Liver (tissue), 9 donors: ENCODE results near the gene ATXN7L1. TPM values are rescaled to one million over a fixed set of nuclear protein-coding genes. Genes with fewer than 3 reads are reported as not detected.

ENCODE experiments used
- DNase-seq: peaks from one replicate; pipeline ENCODE4 v3.0.0-alpha.2; 2017; ENCODE audit warnings: low spot score
- H3K27ac ChIP-seq, 2 donors: one replicate each; pipeline ENCODE4 v1.7.0; 2013; ENCODE audit warnings: inconsistent platforms in 2 of 2, low read length in 2 of 2, control low read depth in 1 of 2, low read depth in 1 of 2, mild to moderate bottlenecking in 1 of 2
- H3K27me3 ChIP-seq, 4 donors: one replicate each; pipeline versions ENCODE4 v1.6.1 to v1.7.0; 2013; ENCODE audit warnings: low read length in 3 of 4, inconsistent platforms in 1 of 4, mild to moderate bottlenecking in 1 of 4, moderate library complexity in 1 of 4; ENCODE audit not compliant: control insufficient read depth in 4 of 4, insufficient read depth in 4 of 4
- H3K36me3 ChIP-seq, 4 donors: one replicate each; pipeline versions ENCODE4 v1.6.1 to v1.7.0; 2013; ENCODE audit warnings: low read length in 3 of 4, mild to moderate bottlenecking in 3 of 4, low read depth in 1 of 4, moderate library complexity in 1 of 4; ENCODE audit not compliant: control insufficient read depth in 4 of 4, insufficient read depth in 3 of 4
- H3K4me1 ChIP-seq, 4 donors: one replicate each; pipeline versions ENCODE4 v1.6.1 to v1.7.0; 2013; ENCODE audit warnings: low read length in 3 of 4, mild to moderate bottlenecking in 3 of 4, moderate library complexity in 1 of 4; ENCODE audit not compliant: control insufficient read depth in 4 of 4, insufficient read depth in 4 of 4
- H3K4me3 ChIP-seq, 3 donors: one replicate each; pipeline versions ENCODE4 v1.6.1 to v1.7.0; 2013; ENCODE audit warnings: low read length in 3 of 3, control low read depth in 1 of 3, low read depth in 1 of 3, mild to moderate bottlenecking in 1 of 3
- H3K9ac ChIP-seq, 2 donors: one replicate each; pipeline ENCODE4 v1.7.0; 2013; ENCODE audit warnings: low read length in 2 of 2, mild to moderate bottlenecking in 2 of 2, moderate library complexity in 2 of 2, control low read depth in 1 of 2, low read depth in 1 of 2
- H3K9me3 ChIP-seq, 4 donors: one replicate each; pipeline versions ENCODE4 v1.6.1 to v1.7.0; 2013; ENCODE audit warnings: low read length in 3 of 4; ENCODE audit not compliant: control insufficient read depth in 4 of 4
- EGR1 ChIP-seq, 2 donors: IDR thresholded peaks; 2 replicates each; pipeline ENCODE4 v1.6.1; 2016 to 2018; ENCODE audit warnings: antibody characterized with exemption in 2 of 2, low read depth in 2 of 2
- GABPA ChIP-seq, 2 donors: IDR thresholded peaks in 1 of 2; conservative IDR thresholded peaks in 1 of 2; 2 replicates each; pipeline ENCODE4 v1.6.1; 2016; ENCODE audit warnings: antibody characterized with exemption in 2 of 2, mild to moderate bottlenecking in 1 of 2, moderate library complexity in 1 of 2
- HNF4A ChIP-seq, 2 donors: conservative IDR thresholded peaks; 2 replicates each; pipeline ENCODE4 v1.6.1; 2016; ENCODE audit warnings: antibody characterized with exemption in 2 of 2, mild to moderate bottlenecking in 2 of 2
- HNF4G ChIP-seq: IDR thresholded peaks from 2 replicates; pipeline ENCODE4 v1.6.1; 2016; ENCODE audit warnings: antibody characterized with exemption
- JUND ChIP-seq, 2 donors: IDR thresholded peaks; 2 replicates each; pipeline ENCODE4 v1.6.1; 2016; ENCODE audit warnings: antibody characterized with exemption in 2 of 2
- NR2F2 ChIP-seq: IDR thresholded peaks from 2 replicates; pipeline ENCODE4 v1.6.1; 2016; ENCODE audit warnings: antibody characterized with exemption
- RAD21 ChIP-seq, 2 donors: IDR thresholded peaks; 2 replicates each; pipeline ENCODE4 v1.6.1; 2016; ENCODE audit warnings: antibody characterized with exemption in 2 of 2, mild to moderate bottlenecking in 2 of 2
- SP1 ChIP-seq: IDR thresholded peaks from 2 replicates; pipeline ENCODE4 v1.6.1; 2018; ENCODE audit warnings: antibody characterized with exemption, mild to moderate bottlenecking
- TAF1 ChIP-seq: conservative IDR thresholded peaks from 2 replicates; pipeline ENCODE4 v1.6.1; 2016; ENCODE audit warnings: antibody characterized with exemption, mild to moderate bottlenecking
- WGBS: extraction: QIAGEN DNeasy Blood & Tissue Kit; methylation state at CpG from one replicate; pipeline ENCODE4 v1.1.7; 2013; 5-methylcytosine and 5-hydroxymethylcytosine counted together
- polyA plus RNA-seq, 2 donors: library from polyadenylated mRNA; stranded (reverse) in 1 of 2; unstranded in 1 of 2; fragments of 200-250 nt in 1 of 2; fragments of >200 nt in 1 of 2; fragmentation: Nextera tagmentation in 1 of 2; extraction: Ambion mirVana in 1 of 2; gene quantifications; one replicate each; pipeline versions ENCODE4 v1.2.1 to v1.2.3, GENCODE V29; 2013 to 2015
- total RNA-seq, 2 donors: library from RNA; depleted of rRNA; stranded (reverse); fragments of >200 nt; gene quantifications; one replicate each; pipeline ENCODE4 v1.2.3, GENCODE V29; 2014
- TF ChIP-seq, protein P1 (sequence below): fragments of 150-350 bp; IDR thresholded peaks from 2 replicates; pipeline ENCODE4 v1.5.1; 2017; ENCODE audit warnings: improper control_type of control experiment, low read depth, low read length; ENCODE audit not compliant: missing input control
- TF ChIP-seq, protein P2 (sequence below): IDR thresholded peaks from 2 replicates; pipeline ENCODE4 v1.6.1; 2016; ENCODE audit warnings: antibody characterized with exemption
- TF ChIP-seq, protein P3 (sequence below): IDR thresholded peaks from 2 replicates; pipeline ENCODE4 v1.6.1; 2016; ENCODE audit warnings: antibody characterized with exemption
- donor health status: healthy.
- donor health status: healthy.
- donor health status: healthy.
- donor health status: healthy.
- donor health status: healthy.

ATXN7L1 gene
- total and polyA plus RNA-seq, 4 donors, result 2.1 to 7.4 (median 5.3) TPM

DNA sequence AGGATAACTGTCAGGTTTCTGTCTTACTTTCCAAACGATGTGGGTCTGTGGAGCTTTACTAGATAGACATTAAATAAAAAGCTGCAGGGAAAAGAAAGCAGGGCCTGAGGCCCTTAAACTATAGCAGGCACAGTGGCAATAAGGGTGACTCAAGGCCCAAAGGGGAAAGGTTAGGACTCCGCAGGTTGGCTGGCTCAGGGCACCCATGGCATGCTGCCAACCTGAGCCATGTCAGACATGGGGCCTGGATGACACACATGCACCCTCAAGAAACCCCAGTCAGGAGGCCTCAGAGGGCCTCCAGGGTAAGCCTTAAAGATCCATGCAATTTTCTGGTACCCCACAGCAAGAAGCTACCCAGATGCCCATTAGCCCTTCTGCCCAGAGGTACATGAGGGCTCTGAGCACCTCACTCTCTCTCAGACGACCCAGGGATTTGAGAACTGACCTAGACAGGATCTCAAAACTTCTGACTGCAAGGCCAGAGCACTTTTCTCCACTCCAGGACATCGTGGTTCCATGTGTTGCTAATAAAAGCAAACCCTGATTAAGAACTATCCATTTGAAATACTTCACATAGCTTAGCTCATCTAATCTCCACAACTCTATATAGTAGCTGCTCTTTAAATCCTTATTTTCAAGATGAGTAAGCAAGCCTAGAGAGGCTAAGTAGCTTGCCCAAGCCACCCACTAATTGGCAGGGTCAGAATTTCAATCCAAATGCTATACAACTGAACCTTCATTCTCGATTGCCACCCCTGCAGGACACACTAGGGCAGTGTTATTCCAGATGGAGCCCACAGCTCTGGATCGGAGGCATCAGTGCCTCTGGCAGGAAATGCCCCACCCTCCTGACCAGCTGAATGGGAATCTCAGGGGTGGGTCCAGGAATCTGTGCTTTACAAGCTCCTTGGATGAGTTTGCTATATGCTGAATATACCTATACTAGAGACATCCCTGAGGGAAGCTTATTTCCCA lies 162.6 kb downstream of the ATXN7L1 start:
- Histone ChIP-seq H3K27me3 (no peaks in the 10 kb centered on the region), H3K27ac (no peak overlapping the region), H3K9ac (no peak overlapping the region), H3K4me3 (no peak overlapping the region), H3K9me3 (peaks cover 0 to 9% (median 5%) of the 10 kb centered on the region in 4 donors), H3K36me3 (no peaks in the 10 kb centered on the region), H3K4me1 (peaks cover 0 to 6% (median 1%) of the 10 kb centered on the region in 4 donors)
- 85% methylated on average over 6 of the region's 6 CpGs for WGBS
- no peak for DNase-seq
- TF ChIP-seq, protein P1, sequence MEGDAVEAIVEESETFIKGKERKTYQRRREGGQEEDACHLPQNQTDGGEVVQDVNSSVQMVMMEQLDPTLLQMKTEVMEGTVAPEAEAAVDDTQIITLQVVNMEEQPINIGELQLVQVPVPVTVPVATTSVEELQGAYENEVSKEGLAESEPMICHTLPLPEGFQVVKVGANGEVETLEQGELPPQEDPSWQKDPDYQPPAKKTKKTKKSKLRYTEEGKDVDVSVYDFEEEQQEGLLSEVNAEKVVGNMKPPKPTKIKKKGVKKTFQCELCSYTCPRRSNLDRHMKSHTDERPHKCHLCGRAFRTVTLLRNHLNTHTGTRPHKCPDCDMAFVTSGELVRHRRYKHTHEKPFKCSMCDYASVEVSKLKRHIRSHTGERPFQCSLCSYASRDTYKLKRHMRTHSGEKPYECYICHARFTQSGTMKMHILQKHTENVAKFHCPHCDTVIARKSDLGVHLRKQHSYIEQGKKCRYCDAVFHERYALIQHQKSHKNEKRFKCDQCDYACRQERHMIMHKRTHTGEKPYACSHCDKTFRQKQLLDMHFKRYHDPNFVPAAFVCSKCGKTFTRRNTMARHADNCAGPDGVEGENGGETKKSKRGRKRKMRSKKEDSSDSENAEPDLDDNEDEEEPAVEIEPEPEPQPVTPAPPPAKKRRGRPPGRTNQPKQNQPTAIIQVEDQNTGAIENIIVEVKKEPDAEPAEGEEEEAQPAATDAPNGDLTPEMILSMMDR, result no peak
- no peak for TF ChIP-seq HNF4G
- TF ChIP-seq GABPA (IDR thresholded peaks at IDR 0.05 in 1 of 2, conservative IDR thresholded peaks at IDR 0.05 in 1 of 2), result no peak
- TF ChIP-seq HNF4A (conservative IDR thresholded peaks at IDR 0.05), result no peak
- TF ChIP-seq JUND (IDR thresholded peaks at IDR 0.05), result no peak
- no peak for TF ChIP-seq TAF1
- TF ChIP-seq, protein P2, sequence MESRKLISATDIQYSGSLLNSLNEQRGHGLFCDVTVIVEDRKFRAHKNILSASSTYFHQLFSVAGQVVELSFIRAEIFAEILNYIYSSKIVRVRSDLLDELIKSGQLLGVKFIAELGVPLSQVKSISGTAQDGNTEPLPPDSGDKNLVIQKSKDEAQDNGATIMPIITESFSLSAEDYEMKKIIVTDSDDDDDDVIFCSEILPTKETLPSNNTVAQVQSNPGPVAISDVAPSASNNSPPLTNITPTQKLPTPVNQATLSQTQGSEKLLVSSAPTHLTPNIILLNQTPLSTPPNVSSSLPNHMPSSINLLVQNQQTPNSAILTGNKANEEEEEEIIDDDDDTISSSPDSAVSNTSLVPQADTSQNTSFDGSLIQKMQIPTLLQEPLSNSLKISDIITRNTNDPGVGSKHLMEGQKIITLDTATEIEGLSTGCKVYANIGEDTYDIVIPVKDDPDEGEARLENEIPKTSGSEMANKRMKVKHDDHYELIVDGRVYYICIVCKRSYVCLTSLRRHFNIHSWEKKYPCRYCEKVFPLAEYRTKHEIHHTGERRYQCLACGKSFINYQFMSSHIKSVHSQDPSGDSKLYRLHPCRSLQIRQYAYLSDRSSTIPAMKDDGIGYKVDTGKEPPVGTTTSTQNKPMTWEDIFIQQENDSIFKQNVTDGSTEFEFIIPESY, result no peak
- no peak for TF ChIP-seq NR2F2
- no peak for TF ChIP-seq EGR1 (IDR thresholded peaks at IDR 0.05; ENCODE audit: low read depth in 2 of 2)
- TF ChIP-seq, protein P3, sequence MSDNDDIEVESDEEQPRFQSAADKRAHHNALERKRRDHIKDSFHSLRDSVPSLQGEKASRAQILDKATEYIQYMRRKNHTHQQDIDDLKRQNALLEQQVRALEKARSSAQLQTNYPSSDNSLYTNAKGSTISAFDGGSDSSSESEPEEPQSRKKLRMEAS, result no peak
- TF ChIP-seq SP1, result no peak

DNA sequence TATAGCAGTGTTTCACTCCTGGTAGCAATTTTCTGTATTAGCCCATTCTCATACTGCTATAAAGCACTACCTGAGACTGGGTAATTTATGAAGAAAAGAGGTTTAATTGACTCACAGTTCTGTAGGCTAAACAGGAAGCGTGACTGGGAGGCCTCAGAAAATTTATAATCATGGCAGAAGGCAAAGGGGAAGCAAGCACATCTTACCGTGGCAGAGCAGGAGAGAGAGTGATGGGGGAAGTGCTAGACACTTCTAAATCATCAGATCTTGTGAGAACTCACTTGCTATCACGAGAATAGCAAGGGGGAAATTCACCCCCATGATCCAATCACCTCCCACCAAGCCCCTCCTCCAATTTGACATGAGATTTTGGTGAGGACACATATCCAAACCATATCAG lies 163.5 kb downstream of the ATXN7L1 start:
- Histone ChIP-seq H3K9me3 (peaks cover 0 to 9% (median 5%) of the 10 kb centered on the region in 4 donors), H3K27me3 (no peaks in the 10 kb centered on the region), H3K36me3 (no peaks in the 10 kb centered on the region), H3K4me1 (no peaks in the 10 kb centered on the region), H3K27ac (no peak overlapping the region), H3K4me3 (no peak overlapping the region), H3K9ac (no peak overlapping the region)
- 91% methylated on average over 3 of the region's 3 CpGs for WGBS
- no peak for DNase-seq
- TF ChIP-seq, protein P2, result no peak
- no peak for TF ChIP-seq RAD21 (IDR thresholded peaks at IDR 0.05)
- TF ChIP-seq GABPA (IDR thresholded peaks at IDR 0.05 in 1 of 2, conservative IDR thresholded peaks at IDR 0.05 in 1 of 2), result no peak
- no peak for TF ChIP-seq NR2F2
